ENCODE data around the gene CD99. TPM values are rescaled to one million over a fixed set of nuclear protein-coding genes. Genes with fewer than 3 reads are reported as not detected.

CD99 gene
- total RNA-seq, 4 donors from 2014 or later = 162 to 192 (median 179) TPM

GRCh38 chrX:2676794-2677675, 14.1 kb upstream of the CD99 start:
- Histone ChIP-seq H3K27me3 (no peaks in the 10 kb centered on the region), H3K9me3 (no peaks in the 10 kb centered on the region), H3K27ac (no peak overlapping the region), H3K4me1 (peaks cover 10% of the 10 kb centered on the region), H3K36me3 (no peaks in the 10 kb centered on the region), H3K4me3 (no peak overlapping the region)
- 70% methylated on average over 7 of the region's 7 CpGs for WGBS
- TF ChIP-seq CTCF (IDR thresholded peaks at IDR 0.05) = no peak
- no peak for DNase-seq (ENCODE audit: low spot score in 2 of 2)

- TF ChIP-seq POLR2A (IDR thresholded peaks at IDR 0.05) (no peak), EP300 (IDR thresholded peaks at IDR 0.05) (no peak), CTCF (IDR thresholded peaks at IDR 0.05) (no peak), POLR2AphosphoS5 (IDR thresholded peaks at IDR 0.05) (no peak)
- Histone ChIP-seq H3K4me1 (peaks cover 10% of the 10 kb centered on the region), H3K4me3 (no peak overlapping the region), H3K36me3 (no peaks in the 10 kb centered on the region), H3K9me3 (no peaks in the 10 kb centered on the region), H3K27ac (no peak overlapping the region), H3K27me3 (no peaks in the 10 kb centered on the region)
- WGBS = 48% methylated on average over 10 of the region's 10 CpGs
- DNase-seq (ENCODE audit: low spot score in 2 of 2) = peak; percentile 87 to 89
Observed at GRCh38 chrX:2677764-2678163, 13.3 kb upstream of the CD99 start.

GRCh38 chrX:2678583-2678982, 12.5 kb upstream of the CD99 start:
- WGBS = 69% methylated on average over 5 of the region's 5 CpGs
- no peak overlapping the region for H3K4me3 ChIP-seq
- no peaks in the 10 kb centered on the region for H3K36me3 ChIP-seq
- TF ChIP-seq POLR2A (IDR thresholded peaks at IDR 0.05) (no peak), POLR2AphosphoS5 (IDR thresholded peaks at IDR 0.05) (no peak), CTCF (IDR thresholded peaks at IDR 0.05) (no peak), EP300 (IDR thresholded peaks at IDR 0.05) (no peak)
- H3K27me3 ChIP-seq = no peaks in the 10 kb centered on the region
- DNase-seq (ENCODE audit: low spot score in 2 of 2) = no peak
- H3K27ac ChIP-seq = no peak overlapping the region
- no peaks in the 10 kb centered on the region for H3K9me3 ChIP-seq
- H3K4me1 ChIP-seq = peaks cover 10% of the 10 kb centered on the region

GRCh38 chrX:2679534-2680485, 11.3 kb upstream of the CD99 start:
- TF ChIP-seq EP300 (IDR thresholded peaks at IDR 0.05) (no peak), CTCF (IDR thresholded peaks at IDR 0.05) (no peak), POLR2AphosphoS5 (IDR thresholded peaks at IDR 0.05) (no peak), POLR2A (IDR thresholded peaks at IDR 0.05) (no peak)
- Histone ChIP-seq H3K36me3 (no peaks in the 10 kb centered on the region), H3K9me3 (no peaks in the 10 kb centered on the region), H3K27ac (no peak overlapping the region), H3K4me1 (peaks cover 10% of the 10 kb centered on the region), H3K27me3 (no peaks in the 10 kb centered on the region), H3K4me3 (no peak overlapping the region)
- 71% methylated on average over 9 of the region's 9 CpGs for WGBS
- no peak for DNase-seq (ENCODE audit: low spot score in 2 of 2)
